WTC11 (cell line): Measurements from ENCODE around the gene PLEKHA1. TPM values are rescaled to one million over a fixed set of nuclear protein-coding genes. Genes with fewer than 3 reads are reported as not detected.

Experiments
- ATAC-seq: fragments of 200-7000 bp; cut with Tn5 transposase; 2 replicates; pipeline ENCODE4 v1.10.0; 2021; ENCODE audit warnings: mild to moderate bottlenecking, moderate library complexity
- CTCF ChIA-PET: fragments of 300-600 bp; sonication (Branson Sonifier 250); formaldehyde crosslinking; loops from one replicate; lab custom pipeline; 2021; ENCODE audit warnings: antibody characterized with exemption; lab: Charles Lee
- POLR2A ChIA-PET: fragments of 350-600 bp; sonication (Branson Sonifier 250); formaldehyde crosslinking; loops from one replicate; lab custom pipeline; 2021; ENCODE audit warnings: antibody characterized with exemption; lab: Charles Lee
- DNase-seq: peaks from one replicate; pipeline ENCODE4 v3.0.0; 2021; ENCODE audit warnings: low spot score
- H3K27ac Mint-ChIP-seq: 2 replicates; pipeline ENCODE4 v1.8.0; 2021; ENCODE audit warnings: mixed read lengths
- H3K27me3 Mint-ChIP-seq: 2 replicates; pipeline ENCODE4 v1.8.0; 2021; ENCODE audit warnings: low read depth, mild to moderate bottlenecking, moderate library complexity, mixed read lengths
- H3K36me3 Mint-ChIP-seq: 2 replicates; pipeline ENCODE4 v1.8.0; 2021; ENCODE audit warnings: mixed read lengths
- H3K4me1 Mint-ChIP-seq: 2 replicates; pipeline ENCODE4 v1.8.0; 2022; ENCODE audit warnings: mixed read lengths
- H3K4me3 Mint-ChIP-seq: 2 replicates; pipeline ENCODE4 v1.8.0; 2021; ENCODE audit warnings: mild to moderate bottlenecking, moderate library complexity, mixed read lengths
- H3K9me3 Mint-ChIP-seq: 2 replicates; pipeline ENCODE4 v1.8.0; 2021; ENCODE audit warnings: mixed read lengths
- CBFB ChIP-seq: sonication (generic); formaldehyde crosslinking; IDR thresholded peaks from 2 replicates; pipeline ENCODE4 v1.8.1; 2022; ENCODE audit warnings: mild to moderate bottlenecking, low read depth, missing genetic modification reagents
- CREB1 ChIP-seq: sonication (generic); formaldehyde crosslinking; IDR thresholded peaks from 2 replicates; pipeline ENCODE4 v1.8.0; 2023; ENCODE audit warnings: mild to moderate bottlenecking, missing genetic modification reagents
- EMX1 ChIP-seq: fragments of 250-450 bp; sonication (Bioruptor Pico); IDR thresholded peaks from 2 replicates; pipeline ENCODE4 v1.8.0; 2021; ENCODE audit warnings: mild to moderate bottlenecking
- FOXP1 ChIP-seq: sonication (generic); formaldehyde crosslinking; IDR thresholded peaks from 2 replicates; pipeline ENCODE4 v1.8.0; 2022; ENCODE audit warnings: missing genetic modification reagents, mild to moderate bottlenecking, moderate library complexity, borderline replicate concordance
- GRHL2 ChIP-seq: fragments of 250-450 bp; sonication (Bioruptor Pico); IDR thresholded peaks from 2 replicates; pipeline ENCODE4 v1.8.0; 2022; ENCODE audit warnings: mild to moderate bottlenecking, moderate library complexity; ENCODE audit not compliant: insufficient replicate concordance, severe bottlenecking
- IRF2 ChIP-seq: sonication (generic); formaldehyde crosslinking; IDR thresholded peaks from 2 replicates; pipeline ENCODE4 v1.8.0; 2022; ENCODE audit warnings: low read depth, missing genetic modification reagents, borderline replicate concordance
- MXD4 ChIP-seq: fragments of 250-450 bp; sonication (Bioruptor Pico); IDR thresholded peaks from 2 replicates; pipeline ENCODE4 v1.8.0; 2021; ENCODE audit warnings: mild to moderate bottlenecking, moderate library complexity, borderline replicate concordance
- NFE2L1 ChIP-seq: sonication (generic); formaldehyde crosslinking; IDR thresholded peaks from 2 replicates; pipeline ENCODE4 v1.8.1; 2023; ENCODE audit warnings: missing genetic modification reagents
- NR1H2 ChIP-seq: sonication (generic); formaldehyde crosslinking; IDR thresholded peaks from 2 replicates; pipeline ENCODE4 v1.9.0; 2021; ENCODE audit warnings: mild to moderate bottlenecking, moderate library complexity, missing genetic modification reagents
- RELA ChIP-seq: sonication (generic); formaldehyde crosslinking; IDR thresholded peaks from 2 replicates; pipeline ENCODE4 v1.8.1; 2022; ENCODE audit warnings: missing genetic modification reagents, mild to moderate bottlenecking, borderline replicate concordance
- SOX15 ChIP-seq: fragments of 250-450 bp; sonication (Bioruptor Pico); IDR thresholded peaks from 2 replicates; pipeline ENCODE4 v1.9.0; 2021; ENCODE audit warnings: mild to moderate bottlenecking
- TCF7 ChIP-seq: sonication (generic); formaldehyde crosslinking; IDR thresholded peaks from 2 replicates; pipeline ENCODE4 v1.8.0; 2022; ENCODE audit warnings: mild to moderate bottlenecking, low read depth, missing genetic modification reagents, moderate library complexity
- ZNF263 ChIP-seq: sonication (generic); formaldehyde crosslinking; IDR thresholded peaks from 2 replicates; pipeline ENCODE4 v1.8.1; 2022; ENCODE audit warnings: low read depth, mild to moderate bottlenecking, moderate library complexity, missing genetic modification reagents
- total RNA-seq: library from RNA; stranded (reverse); gene quantifications from 3 replicates; pipeline ENCODE4 v1.2.3, GENCODE V29; 2021
- TF ChIP-seq, protein P1 (sequence below): sonication (generic); formaldehyde crosslinking; IDR thresholded peaks from 2 replicates; pipeline ENCODE4 v1.8.1; 2023; ENCODE audit warnings: mild to moderate bottlenecking, missing genetic modification reagents, moderate library complexity
- TF ChIP-seq, protein P2 (sequence below): fragments of 200-600 bp; IDR thresholded peaks from 2 replicates; pipeline ENCODE4 v1.8.0; 2022; ENCODE audit warnings: antibody characterized with exemption
- TF ChIP-seq, protein P3 (sequence below): sonication (generic); formaldehyde crosslinking; conservative IDR thresholded peaks from 2 replicates; pipeline ENCODE4 v1.8.1; 2023; ENCODE audit warnings: mild to moderate bottlenecking, low read depth, missing genetic modification reagents, moderate library complexity
- TF ChIP-seq, protein P4 (sequence below): sonication (generic); formaldehyde crosslinking; IDR thresholded peaks from 2 replicates; pipeline ENCODE4 v1.8.1; 2023; ENCODE audit warnings: mild to moderate bottlenecking, missing genetic modification reagents, borderline replicate concordance
- TF ChIP-seq, protein P5 (sequence below): sonication (generic); formaldehyde crosslinking; IDR thresholded peaks from 2 replicates; pipeline ENCODE4 v1.8.0; 2022; ENCODE audit warnings: mild to moderate bottlenecking, missing genetic modification reagents

PLEKHA1 gene
- total RNA-seq, 1 experiment from 2014 or later: 34.6 TPM

DNA sequence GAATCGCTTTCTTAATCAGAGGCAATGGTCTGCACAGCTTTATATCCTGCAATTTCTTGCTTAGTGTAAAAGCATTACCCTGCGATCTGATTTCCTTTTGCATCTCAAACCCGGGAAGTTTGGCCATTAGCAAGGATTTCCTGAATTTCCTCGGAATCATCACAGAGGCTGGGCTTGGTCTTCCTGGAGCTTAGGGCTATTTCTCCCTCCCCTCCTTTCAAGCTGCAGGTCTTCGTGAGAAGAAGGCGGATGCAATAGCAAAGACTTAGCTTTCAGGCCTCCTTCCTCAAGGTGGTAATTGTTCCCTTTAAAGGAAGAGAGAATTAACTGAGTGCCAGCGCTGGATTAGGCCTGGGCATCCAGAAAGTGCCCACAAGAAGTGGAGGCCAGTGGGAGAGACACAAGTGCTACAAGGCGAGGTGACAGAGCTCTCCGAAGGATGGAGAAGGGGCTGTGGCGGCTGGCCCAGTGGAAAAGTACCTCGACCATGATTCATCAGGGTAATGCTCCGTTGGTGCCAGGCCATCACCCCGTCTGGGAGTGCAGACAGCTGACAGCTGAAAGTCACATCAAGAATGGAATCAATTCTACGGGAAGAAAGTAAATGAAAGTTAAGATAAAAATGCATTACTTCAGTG, 76.0 kb downstream of the PLEKHA1 start (continued):
- no peak for TF ChIP-seq IRF2 (CRISPR knock-in tag)
- TF ChIP-seq, protein P1, sequence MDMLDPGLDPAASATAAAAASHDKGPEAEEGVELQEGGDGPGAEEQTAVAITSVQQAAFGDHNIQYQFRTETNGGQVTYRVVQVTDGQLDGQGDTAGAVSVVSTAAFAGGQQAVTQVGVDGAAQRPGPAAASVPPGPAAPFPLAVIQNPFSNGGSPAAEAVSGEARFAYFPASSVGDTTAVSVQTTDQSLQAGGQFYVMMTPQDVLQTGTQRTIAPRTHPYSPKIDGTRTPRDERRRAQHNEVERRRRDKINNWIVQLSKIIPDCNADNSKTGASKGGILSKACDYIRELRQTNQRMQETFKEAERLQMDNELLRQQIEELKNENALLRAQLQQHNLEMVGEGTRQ (CRISPR knock-in tag): no peak
- no peak for TF ChIP-seq TCF7 (CRISPR knock-in tag)
- TF ChIP-seq, protein P2, sequence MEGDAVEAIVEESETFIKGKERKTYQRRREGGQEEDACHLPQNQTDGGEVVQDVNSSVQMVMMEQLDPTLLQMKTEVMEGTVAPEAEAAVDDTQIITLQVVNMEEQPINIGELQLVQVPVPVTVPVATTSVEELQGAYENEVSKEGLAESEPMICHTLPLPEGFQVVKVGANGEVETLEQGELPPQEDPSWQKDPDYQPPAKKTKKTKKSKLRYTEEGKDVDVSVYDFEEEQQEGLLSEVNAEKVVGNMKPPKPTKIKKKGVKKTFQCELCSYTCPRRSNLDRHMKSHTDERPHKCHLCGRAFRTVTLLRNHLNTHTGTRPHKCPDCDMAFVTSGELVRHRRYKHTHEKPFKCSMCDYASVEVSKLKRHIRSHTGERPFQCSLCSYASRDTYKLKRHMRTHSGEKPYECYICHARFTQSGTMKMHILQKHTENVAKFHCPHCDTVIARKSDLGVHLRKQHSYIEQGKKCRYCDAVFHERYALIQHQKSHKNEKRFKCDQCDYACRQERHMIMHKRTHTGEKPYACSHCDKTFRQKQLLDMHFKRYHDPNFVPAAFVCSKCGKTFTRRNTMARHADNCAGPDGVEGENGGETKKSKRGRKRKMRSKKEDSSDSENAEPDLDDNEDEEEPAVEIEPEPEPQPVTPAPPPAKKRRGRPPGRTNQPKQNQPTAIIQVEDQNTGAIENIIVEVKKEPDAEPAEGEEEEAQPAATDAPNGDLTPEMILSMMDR: no peak

DNA sequence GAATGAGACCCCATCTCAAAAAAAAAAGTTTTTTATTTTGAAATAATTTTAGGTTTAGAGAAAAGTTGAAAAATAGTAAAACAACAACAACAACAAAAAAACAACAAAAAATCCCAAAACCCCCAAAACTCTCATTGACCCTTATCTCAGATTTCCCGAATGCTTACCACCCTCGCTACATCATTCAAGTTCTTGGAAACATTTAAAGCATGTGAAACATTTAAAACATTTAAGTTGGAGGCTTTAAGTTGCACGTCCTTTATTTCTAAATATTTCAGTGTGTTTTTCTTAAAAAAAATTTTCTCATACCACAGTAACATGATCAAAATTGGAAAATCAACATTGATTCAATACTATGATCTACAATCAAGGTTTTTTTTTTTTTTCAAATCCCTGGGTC, 79.6 kb downstream of the PLEKHA1 start:
- no peak overlapping the region for H3K4me3 Mint-ChIP-seq
- CTCF ChIA-PET: interaction anchor here (0.8 kb wide), 1 partner anchor 155 kb away, joined by 3 read pairs; no protein-coding TSS in a partner anchor
- POLR2A ChIA-PET: interaction anchor here (0.6 kb wide), 1 partner anchor 25 kb away, joined by 4 read pairs; no protein-coding TSS in a partner anchor
- peaks cover 7% of the 10 kb centered on the region for H3K27me3 Mint-ChIP-seq
- H3K27ac Mint-ChIP-seq: no peak overlapping the region
- TF ChIP-seq MXD4 (CRISPR knock-in tag): no peak
- no peak for TF ChIP-seq EMX1 (CRISPR knock-in tag)
- no peak for TF ChIP-seq NFE2L1 (CRISPR knock-in tag)
- TF ChIP-seq, protein P3, sequence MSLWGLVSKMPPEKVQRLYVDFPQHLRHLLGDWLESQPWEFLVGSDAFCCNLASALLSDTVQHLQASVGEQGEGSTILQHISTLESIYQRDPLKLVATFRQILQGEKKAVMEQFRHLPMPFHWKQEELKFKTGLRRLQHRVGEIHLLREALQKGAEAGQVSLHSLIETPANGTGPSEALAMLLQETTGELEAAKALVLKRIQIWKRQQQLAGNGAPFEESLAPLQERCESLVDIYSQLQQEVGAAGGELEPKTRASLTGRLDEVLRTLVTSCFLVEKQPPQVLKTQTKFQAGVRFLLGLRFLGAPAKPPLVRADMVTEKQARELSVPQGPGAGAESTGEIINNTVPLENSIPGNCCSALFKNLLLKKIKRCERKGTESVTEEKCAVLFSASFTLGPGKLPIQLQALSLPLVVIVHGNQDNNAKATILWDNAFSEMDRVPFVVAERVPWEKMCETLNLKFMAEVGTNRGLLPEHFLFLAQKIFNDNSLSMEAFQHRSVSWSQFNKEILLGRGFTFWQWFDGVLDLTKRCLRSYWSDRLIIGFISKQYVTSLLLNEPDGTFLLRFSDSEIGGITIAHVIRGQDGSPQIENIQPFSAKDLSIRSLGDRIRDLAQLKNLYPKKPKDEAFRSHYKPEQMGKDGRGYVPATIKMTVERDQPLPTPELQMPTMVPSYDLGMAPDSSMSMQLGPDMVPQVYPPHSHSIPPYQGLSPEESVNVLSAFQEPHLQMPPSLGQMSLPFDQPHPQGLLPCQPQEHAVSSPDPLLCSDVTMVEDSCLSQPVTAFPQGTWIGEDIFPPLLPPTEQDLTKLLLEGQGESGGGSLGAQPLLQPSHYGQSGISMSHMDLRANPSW (CRISPR knock-in tag): no peak
- no peak for TF ChIP-seq IRF2 (CRISPR knock-in tag)
- no peak for TF ChIP-seq ZNF263 (CRISPR knock-in tag)
- TF ChIP-seq RELA (CRISPR knock-in tag): no peak
- TF ChIP-seq, all 79 proteins: peak for 0
- ATAC-seq: no peak
- H3K4me1 Mint-ChIP-seq: peaks cover 13% of the 10 kb centered on the region; the same call in 1 of the 2 replicates
- DNase-seq: no peak
- H3K36me3 Mint-ChIP-seq: no peaks in the 10 kb centered on the region
- H3K9me3 Mint-ChIP-seq: peaks cover 6% of the 10 kb centered on the region

DNA sequence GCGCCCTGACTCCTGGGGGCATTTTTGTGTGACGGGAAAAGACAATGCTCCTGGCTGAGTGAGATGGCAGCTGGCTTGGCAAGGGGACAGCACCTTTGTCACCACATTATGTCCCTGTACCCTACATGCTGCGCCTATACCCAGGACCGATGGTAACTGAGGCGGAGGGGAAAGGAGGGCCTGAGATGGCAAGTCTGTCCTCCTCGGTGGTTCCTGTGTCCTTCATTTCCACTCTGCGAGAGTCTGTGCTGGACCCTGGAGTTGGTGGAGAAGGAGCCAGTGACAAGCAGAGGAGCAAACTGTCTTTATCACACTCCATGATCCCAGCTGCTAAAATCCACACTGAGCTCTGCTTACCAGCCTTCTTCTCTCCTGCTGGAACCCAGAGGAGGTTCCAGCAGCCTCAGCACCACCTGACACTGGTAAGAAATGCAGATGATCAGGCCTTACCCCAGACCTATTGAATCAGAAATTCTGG, 80.1 kb downstream of the PLEKHA1 start, which contains the start of gene ARMS2:
TSS of gene ARMS2 (plus strand) at position 51 of the 478 bp plus-strand sequence. CDS start at position 126, 75 bp downstream.
- H3K4me1 Mint-ChIP-seq: peaks cover 19% of the 10 kb centered on the region
- H3K27me3 Mint-ChIP-seq: peaks cover 12% of the 10 kb centered on the region
- ChIA-PET POLR2A (no interaction called here), CTCF (interaction anchor here (0.8 to 1.0 kb wide), 2 partner anchors 20 to 156 kb away, joined by 3 read pairs; no protein-coding TSS in a partner anchor)
- no peak for DNase-seq
- H3K36me3 Mint-ChIP-seq: no peaks in the 10 kb centered on the region
- ATAC-seq: no peak
- peaks cover 6% of the 10 kb centered on the region for H3K9me3 Mint-ChIP-seq
- no peak within 1 kb of the TSS for H3K4me3 Mint-ChIP-seq
- no peak within 1 kb of the TSS for H3K27ac Mint-ChIP-seq
- TF ChIP-seq, protein P4, sequence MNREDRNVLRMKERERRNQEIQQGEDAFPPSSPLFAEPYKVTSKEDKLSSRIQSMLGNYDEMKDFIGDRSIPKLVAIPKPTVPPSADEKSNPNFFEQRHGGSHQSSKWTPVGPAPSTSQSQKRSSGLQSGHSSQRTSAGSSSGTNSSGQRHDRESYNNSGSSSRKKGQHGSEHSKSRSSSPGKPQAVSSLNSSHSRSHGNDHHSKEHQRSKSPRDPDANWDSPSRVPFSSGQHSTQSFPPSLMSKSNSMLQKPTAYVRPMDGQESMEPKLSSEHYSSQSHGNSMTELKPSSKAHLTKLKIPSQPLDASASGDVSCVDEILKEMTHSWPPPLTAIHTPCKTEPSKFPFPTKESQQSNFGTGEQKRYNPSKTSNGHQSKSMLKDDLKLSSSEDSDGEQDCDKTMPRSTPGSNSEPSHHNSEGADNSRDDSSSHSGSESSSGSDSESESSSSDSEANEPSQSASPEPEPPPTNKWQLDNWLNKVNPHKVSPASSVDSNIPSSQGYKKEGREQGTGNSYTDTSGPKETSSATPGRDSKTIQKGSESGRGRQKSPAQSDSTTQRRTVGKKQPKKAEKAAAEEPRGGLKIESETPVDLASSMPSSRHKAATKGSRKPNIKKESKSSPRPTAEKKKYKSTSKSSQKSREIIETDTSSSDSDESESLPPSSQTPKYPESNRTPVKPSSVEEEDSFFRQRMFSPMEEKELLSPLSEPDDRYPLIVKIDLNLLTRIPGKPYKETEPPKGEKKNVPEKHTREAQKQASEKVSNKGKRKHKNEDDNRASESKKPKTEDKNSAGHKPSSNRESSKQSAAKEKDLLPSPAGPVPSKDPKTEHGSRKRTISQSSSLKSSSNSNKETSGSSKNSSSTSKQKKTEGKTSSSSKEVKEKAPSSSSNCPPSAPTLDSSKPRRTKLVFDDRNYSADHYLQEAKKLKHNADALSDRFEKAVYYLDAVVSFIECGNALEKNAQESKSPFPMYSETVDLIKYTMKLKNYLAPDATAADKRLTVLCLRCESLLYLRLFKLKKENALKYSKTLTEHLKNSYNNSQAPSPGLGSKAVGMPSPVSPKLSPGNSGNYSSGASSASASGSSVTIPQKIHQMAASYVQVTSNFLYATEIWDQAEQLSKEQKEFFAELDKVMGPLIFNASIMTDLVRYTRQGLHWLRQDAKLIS (CRISPR knock-in tag): no peak
- TF ChIP-seq NR1H2 (CRISPR knock-in tag) (no peak), CREB1 (CRISPR knock-in tag) (no peak), MXD4 (CRISPR knock-in tag) (no peak), FOXP1 (no peak), SOX15 (CRISPR knock-in tag) (no peak), GRHL2 (CRISPR knock-in tag) (no peak), CBFB (no peak)
- TF ChIP-seq, protein P2: no peak
- TF ChIP-seq, protein P5, sequence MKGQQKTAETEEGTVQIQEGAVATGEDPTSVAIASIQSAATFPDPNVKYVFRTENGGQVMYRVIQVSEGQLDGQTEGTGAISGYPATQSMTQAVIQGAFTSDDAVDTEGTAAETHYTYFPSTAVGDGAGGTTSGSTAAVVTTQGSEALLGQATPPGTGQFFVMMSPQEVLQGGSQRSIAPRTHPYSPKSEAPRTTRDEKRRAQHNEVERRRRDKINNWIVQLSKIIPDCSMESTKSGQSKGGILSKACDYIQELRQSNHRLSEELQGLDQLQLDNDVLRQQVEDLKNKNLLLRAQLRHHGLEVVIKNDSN (CRISPR knock-in tag): no peak
